Sciatic nerve (tissue), 2 donors: ENCODE measurements around the gene FCHSD2. TPM values are rescaled to one million over a fixed set of nuclear protein-coding genes. Genes with fewer than 3 reads are reported as not detected.
A peak's percentile ranks its signal among the peaks of the same experiment; 100 is the strongest.
"Not testable (repeated sequence)": the region's sequence is repeated elsewhere in the genome, so short reads cannot be mapped to it uniquely, and the experiment has no call there.

ENCODE experiments used
- ATAC-seq: fragments of 200-7000 bp; cut with Tn5 transposase; one replicate; pipeline ENCODE4 v1.9.1; 2020; ENCODE audit warnings: mild to moderate bottlenecking, moderate library complexity
- DNase-seq: peaks from one replicate; pipeline ENCODE4 v3.0.0-alpha.2; 2020; ENCODE audit warnings: low spot score
- intact Hi-C: fragments of 100-400 bp; cut with DNase I; formaldehyde crosslinking; loops from one replicate; pipeline ENCODE4 v1.14.2; 2022
- total RNA-seq: library from RNA; stranded (reverse); fragmentation: NEBNext Ultra II Directional; extraction: Animal tissue kit (Norgen Biotek cat#: 25700); gene quantifications from one replicate; pipeline ENCODE4 v1.2.1, GENCODE V29; 2021
- donor health status: DM: no; HTN: no; CAD: no.
- donor health status: DM: no; HTN: no; CAD: no.

Gene FCHSD2
- total RNA-seq, 1 donor from 2014 or later = 64.7 TPM

GRCh38 chr11:73002214-73002613, 139.9 kb downstream of the FCHSD2 start:
- intact Hi-C loops = no loop called here
- DNase-seq = no peak
- ATAC-seq = no peak

GRCh38 chr11:73001615-73002014, 140.5 kb downstream of the FCHSD2 start:
- intact Hi-C loops = no loop called here
- DNase-seq (no peak), ATAC-seq (no peak)

GRCh38 chr11:72998676-72999075, 143.4 kb downstream of the FCHSD2 start:
- no peak for DNase-seq

GRCh38 chr11:72996959-72997358, 145.2 kb downstream of the FCHSD2 start:
- DNase-seq (no peak), ATAC-seq (no peak)
- intact Hi-C loops = no loop called here

More at GRCh38 chr11:72998676-72999075, 143.4 kb downstream of the FCHSD2 start:
- intact Hi-C loops = no loop called here
- ATAC-seq = no peak

GRCh38 chr11:72989727-72990126, 152.4 kb downstream of the FCHSD2 start:
- intact Hi-C loops = no loop called here
- DNase-seq = no peak
- ATAC-seq = peak; percentile 52

GRCh38 chr11:72988821-72989220, 153.3 kb downstream of the FCHSD2 start:
- DNase-seq = no peak
- intact Hi-C loops = no loop called here

GRCh38 chr11:72985645-72986044, 156.5 kb downstream of the FCHSD2 start:
- intact Hi-C loops = no loop called here
- DNase-seq (no peak), ATAC-seq (no peak)

More at GRCh38 chr11:72988821-72989220, 153.3 kb downstream of the FCHSD2 start:
- no peak for ATAC-seq

GRCh38 chr11:72984453-72985077, 157.6 kb downstream of the FCHSD2 start:
- intact Hi-C loops = no loop called here
- DNase-seq = no peak
- no peak for ATAC-seq

- DNase-seq (no peak), ATAC-seq (no peak)
- intact Hi-C loops = no loop called here
These were observed 158.6 kb downstream of the FCHSD2 start for GRCh38 chr11:72983560-72983959.

- ATAC-seq = no peak
- no peak for DNase-seq
- intact Hi-C loops = no loop called here
These were observed 160.0 kb downstream of the FCHSD2 start for GRCh38 chr11:72981971-72982685.

GRCh38 chr11:72981080-72981479, 161.0 kb downstream of the FCHSD2 start:
- DNase-seq (no peak), ATAC-seq (no peak)
- intact Hi-C loops = no loop called here

GRCh38 chr11:72977782-72978181, 164.3 kb downstream of the FCHSD2 start:
- intact Hi-C loops, ATAC-seq, DNase-seq: not testable (repeated sequence)

- DNase-seq, intact Hi-C loops, ATAC-seq: not testable (repeated sequence)
These were observed 165.6 kb downstream of the FCHSD2 start for GRCh38 chr11:72976522-72976892.

- no peak for DNase-seq
- peak; percentile 96 for ATAC-seq
- intact Hi-C loops = no loop called here
These were observed 166.2 kb downstream of the FCHSD2 start for GRCh38 chr11:72975778-72976521.

- ATAC-seq = no peak
- no peak for DNase-seq
- intact Hi-C loops = no loop called here
These were observed 167.5 kb downstream of the FCHSD2 start for GRCh38 chr11:72974487-72975205.

GRCh38 chr11:72972496-72973128, 169.5 kb downstream of the FCHSD2 start:
- DNase-seq (no peak), ATAC-seq (no peak)
- intact Hi-C loops = no loop called here

- ATAC-seq (no peak), DNase-seq (no peak)
- intact Hi-C loops = no loop called here
These were observed 170.7 kb downstream of the FCHSD2 start for GRCh38 chr11:72971192-72971967.

GRCh38 chr11:72970557-72971118, 171.5 kb downstream of the FCHSD2 start:
- no peak for ATAC-seq
- no peak for DNase-seq
- intact Hi-C loops = no loop called here
